CD4-positive, alpha-beta T cell treated with Interleukin-12 subunit alpha and Interleukin-12 subunit beta, for 1 hour (primary cell): ENCODE measurements around the gene SEBOX.

Source experiments
- DNase-seq: peaks from one replicate; pipeline ENCODE4 v3.0.0-alpha.2; 2020

Gene SEBOX

DNA sequence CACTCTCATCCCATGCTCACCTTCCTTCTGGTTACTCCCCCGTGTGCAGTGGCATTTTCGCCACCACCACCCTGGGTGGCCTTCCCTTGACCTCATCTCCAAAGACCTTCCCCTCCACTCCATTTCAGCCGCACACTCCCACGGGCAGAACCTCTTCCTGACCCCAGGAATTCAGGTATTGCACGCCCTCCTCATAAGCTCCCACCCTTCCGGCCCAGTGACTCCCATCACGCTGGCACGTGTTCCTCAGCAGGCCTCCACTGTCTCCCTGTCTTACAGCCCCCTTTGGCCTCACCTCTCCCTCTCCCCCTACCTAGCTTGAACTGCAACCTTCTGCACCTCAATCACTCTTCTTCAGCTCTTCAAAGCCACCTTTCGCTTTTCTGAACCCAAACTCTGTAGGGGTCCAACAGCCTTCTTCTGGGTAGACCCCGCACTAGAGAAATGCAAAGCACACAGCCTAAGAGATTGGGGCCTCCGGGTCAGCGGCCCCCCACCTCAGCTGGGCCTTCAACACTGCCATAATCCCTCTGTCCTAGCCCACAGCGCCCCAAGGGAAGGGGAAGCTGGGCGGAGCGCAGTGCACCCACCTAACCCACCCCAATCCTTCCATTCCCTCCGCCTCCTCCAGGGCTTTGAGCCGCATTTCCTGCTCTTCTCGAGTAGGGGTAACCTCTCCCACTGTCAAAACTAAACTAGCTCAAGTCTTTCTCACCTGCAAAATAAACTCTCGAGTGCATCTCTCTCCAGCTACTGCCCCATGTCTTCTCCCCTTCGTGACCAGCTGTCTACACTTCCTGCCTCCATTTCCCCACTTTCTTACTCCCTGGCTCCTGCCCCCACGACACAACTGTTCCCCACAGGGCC is 47.7 kb downstream of the SEBOX start:
- DNase-seq: no peak

DNA sequence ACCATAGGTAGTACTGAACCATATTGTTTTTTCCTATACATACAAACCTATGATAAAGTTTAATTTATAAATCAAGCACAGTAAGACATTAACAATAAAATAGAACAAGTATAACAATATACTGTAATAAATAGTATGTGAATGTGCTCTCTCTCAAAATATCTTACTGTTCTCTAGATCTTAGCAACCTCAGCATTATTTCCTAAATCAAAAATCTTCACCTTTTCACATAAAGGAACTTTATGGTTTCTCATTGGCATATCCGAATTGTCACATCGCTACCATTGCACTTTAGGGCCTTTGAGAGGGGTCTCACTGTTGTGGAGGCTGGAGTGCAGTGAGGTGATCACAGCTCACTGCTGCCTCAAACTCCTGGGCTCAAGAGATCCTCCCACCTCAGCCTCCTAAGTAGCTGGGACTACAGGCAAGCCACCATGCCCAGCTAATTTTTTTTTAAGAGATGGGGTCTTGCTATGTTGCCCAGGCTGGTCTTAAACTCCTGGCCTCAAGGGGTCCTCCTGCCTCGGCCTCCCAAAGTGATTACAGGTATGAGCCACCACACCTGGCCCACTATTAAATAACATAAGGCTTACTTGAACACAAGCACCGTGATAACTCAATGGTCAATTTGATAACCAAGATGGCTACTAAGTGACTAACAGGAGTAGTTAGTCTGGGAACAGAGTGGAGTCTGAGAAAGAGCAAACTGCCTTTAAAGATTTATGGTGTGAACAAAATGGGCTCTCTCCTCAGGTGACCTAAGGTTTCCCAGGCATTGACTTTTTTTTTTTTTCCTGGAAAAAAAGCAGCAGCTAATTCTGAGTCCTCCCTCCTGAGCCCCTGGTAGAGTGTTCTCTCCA is 48.9 kb downstream of the SEBOX start:
- DNase-seq: no peak

GRCh38 chr17:28313841-28314240 is 51.2 kb downstream of the SEBOX start:
- DNase-seq: no peak
